ENCODE data around the gene RREB1.
A peak's percentile ranks its signal among the peaks of the same experiment; 100 is the strongest.

The RREB1 gene

GRCh38 chr6:7147051-7147671 lies 39.4 kb downstream of the RREB1 start:
- Histone ChIP-seq H3K27ac (peak overlapping the region; percentile 2 to 78 (median 69); a peak in 18 of 22 replicates), H3K9me3 (replicated peaks in 1 of 11) (no peaks in the 10 kb centered on the region), H3K36me3 (peaks cover 0 to 25% (median 0%) of the 10 kb centered on the region in 11 experiments; a peak in 9 of 22 replicates), H3K4me2 (peak overlapping the region; percentile 79 to 93 (median 90)), H4K20me1 (peaks cover 65 to 100% (median 97%) of the 10 kb centered on the region in 11 experiments; a peak in 21 of 22 replicates), H3K9ac (peak overlapping the region; percentile 7 to 72 (median 67); a peak in 20 of 22 replicates), H3K4me1 (peaks cover 76 to 100% (median 86%) of the 10 kb centered on the region in 10 experiments), H3K27me3 (no peaks in the 10 kb centered on the region), H3K4me3 (peak overlapping the region in 7 of 10 experiments; percentile 26 to 59 (median 38); a peak in 9 of 20 replicates)
- no peak for TF ChIP-seq Cebpa-rat (IDR thresholded peaks at IDR 0.05)

- peaks cover 76 to 100% (median 86%) of the 10 kb centered on the region in 10 experiments for H3K4me1 ChIP-seq
- peak overlapping the region in 4 of 11 experiments; percentile 25 to 78 (median 46); a peak in 4 of 22 replicates for H3K27ac ChIP-seq
Measured at GRCh38 chr6:7148100-7148822, 40.5 kb downstream of the RREB1 start.

GRCh38 chr6:7150381-7151064 lies 42.8 kb downstream of the RREB1 start:
- Histone ChIP-seq H3K9me3 (replicated peaks in 1 of 11) (no peaks in the 10 kb centered on the region), H3K4me2 (peak overlapping the region; percentile 47 to 73 (median 53)), H3K4me3 (no peak overlapping the region), H4K20me1 (peaks cover 71 to 100% (median 98%) of the 10 kb centered on the region in 11 experiments; a peak in 21 of 22 replicates), H3K9ac (no peak overlapping the region), H3K36me3 (peaks cover 0 to 22% (median 0%) of the 10 kb centered on the region in 11 experiments; a peak in 5 of 22 replicates), H3K27me3 (no peaks in the 10 kb centered on the region), H3K27ac (peak overlapping the region in 7 of 11 experiments; percentile 2 to 41 (median 15); a peak in 3 of 22 replicates), H3K4me1 (peaks cover 81 to 100% (median 88%) of the 10 kb centered on the region in 10 experiments)
- no peak for TF ChIP-seq Cebpa-rat (IDR thresholded peaks at IDR 0.05)

More at GRCh38 chr6:7148100-7148822, 40.5 kb downstream of the RREB1 start:
- Histone ChIP-seq H3K4me2 (peak overlapping the region in 10 of 11 experiments; percentile 34 to 92 (median 90); a peak in 19 of 22 replicates), H3K27me3 (no peaks in the 10 kb centered on the region), H4K20me1 (peaks cover 61 to 100% (median 97%) of the 10 kb centered on the region in 11 experiments; a peak in 21 of 22 replicates), H3K36me3 (peaks cover 0 to 14% (median 0%) of the 10 kb centered on the region in 11 experiments; a peak in 4 of 22 replicates), H3K9ac (no peak overlapping the region), H3K4me3 (no peak overlapping the region), H3K9me3 (replicated peaks in 1 of 11) (no peaks in the 10 kb centered on the region)
- TF ChIP-seq Cebpa-rat (IDR thresholded peaks at IDR 0.05) = no peak

GRCh38 chr6:7151381-7151780 lies 43.6 kb downstream of the RREB1 start:
- H3K4me3 ChIP-seq = no peak overlapping the region
- peak overlapping the region; percentile 47 to 73 (median 53) for H3K4me2 ChIP-seq
- peaks cover 81 to 100% (median 88%) of the 10 kb centered on the region in 10 experiments for H3K4me1 ChIP-seq
- H3K27me3 ChIP-seq = no peaks in the 10 kb centered on the region
- no peaks in the 10 kb centered on the region for H3K9me3 ChIP-seq (replicated peaks in 1 of 11)
- H3K27ac ChIP-seq = peak overlapping the region in 2 of 11 experiments; percentile 15 to 41; a peak in 2 of 22 replicates
- peak overlapping the region in 1 of 11 experiments; percentile 5; a peak in 2 of 22 replicates for H3K9ac ChIP-seq
- H4K20me1 ChIP-seq = peaks cover 71 to 100% (median 98%) of the 10 kb centered on the region in 11 experiments; a peak in 21 of 22 replicates
- H3K36me3 ChIP-seq = peaks cover 0 to 23% (median 0%) of the 10 kb centered on the region in 11 experiments; a peak in 5 of 22 replicates
- no peak for TF ChIP-seq Cebpa-rat (IDR thresholded peaks at IDR 0.05)

- Histone ChIP-seq H3K4me3 (no peak overlapping the region), H3K27ac (peak overlapping the region in 6 of 11 experiments; percentile 2 to 42 (median 12); a peak in 7 of 22 replicates), H3K36me3 (peaks cover 0 to 29% (median 0%) of the 10 kb centered on the region in 11 experiments; a peak in 6 of 22 replicates), H3K4me1 (peaks cover 81 to 100% (median 88%) of the 10 kb centered on the region in 10 experiments), H4K20me1 (peaks cover 71 to 100% (median 98%) of the 10 kb centered on the region in 11 experiments; a peak in 21 of 22 replicates), H3K9me3 (replicated peaks in 1 of 11) (no peaks in the 10 kb centered on the region), H3K4me2 (peak overlapping the region in 4 of 11 experiments; percentile 1 to 51 (median 28); a peak in 5 of 22 replicates), H3K27me3 (no peaks in the 10 kb centered on the region), H3K9ac (0 out of 22 replicates have a peak overlapping the region, but pooled peaks of 1 of the 11 experiments have one; percentile 5)
- no peak for TF ChIP-seq Cebpa-rat (IDR thresholded peaks at IDR 0.05)
Measured at GRCh38 chr6:7152462-7152861, 44.7 kb downstream of the RREB1 start.

GRCh38 chr6:7153789-7154188 lies 46.0 kb downstream of the RREB1 start:
- peaks cover 77 to 100% (median 98%) of the 10 kb centered on the region in 11 experiments for H4K20me1 ChIP-seq

GRCh38 chr6:7154341-7155139 lies 46.8 kb downstream of the RREB1 start:
- peak overlapping the region; percentile 19 to 66 (median 54); a peak in 20 of 22 replicates for H3K9ac ChIP-seq
- H3K4me1 ChIP-seq = peaks cover 65 to 99% (median 86%) of the 10 kb centered on the region in 10 experiments
- no peaks in the 10 kb centered on the region for H3K9me3 ChIP-seq (replicated peaks in 1 of 11)
- H3K27me3 ChIP-seq = no peaks in the 10 kb centered on the region
- peak overlapping the region; percentile 49 to 78 (median 69) for H3K27ac ChIP-seq
- peak overlapping the region in 3 of 10 experiments; percentile 4 to 43 (median 4); a peak in 4 of 20 replicates for H3K4me3 ChIP-seq
- H3K36me3 ChIP-seq = peaks cover 0 to 45% (median 3%) of the 10 kb centered on the region in 11 experiments; a peak in 7 of 22 replicates
- TF ChIP-seq Cebpa-rat (IDR thresholded peaks at IDR 0.05) = no peak
- H3K4me2 ChIP-seq = peak overlapping the region; percentile 65 to 92 (median 82)
- peaks cover 85 to 100% (median 100%) of the 10 kb centered on the region in 11 experiments for H4K20me1 ChIP-seq

More at GRCh38 chr6:7153789-7154188, 46.0 kb downstream of the RREB1 start:
- Histone ChIP-seq H3K36me3 (peaks cover 0 to 39% (median 0%) of the 10 kb centered on the region in 11 experiments; a peak in 5 of 22 replicates), H3K4me1 (peaks cover 68 to 99% (median 85%) of the 10 kb centered on the region in 10 experiments), H3K4me3 (no peak overlapping the region), H3K27me3 (no peaks in the 10 kb centered on the region), H3K27ac (peak overlapping the region in 10 of 11 experiments; percentile 49 to 78 (median 68); a peak in 17 of 22 replicates), H3K9ac (0 out of 22 replicates have a peak overlapping the region, but pooled peaks of 2 of the 11 experiments have one; percentile 2 to 62), H3K4me2 (peak overlapping the region; percentile 65 to 92 (median 82)), H3K9me3 (replicated peaks in 1 of 11) (no peaks in the 10 kb centered on the region)
- no peak for TF ChIP-seq Cebpa-rat (IDR thresholded peaks at IDR 0.05)

Measured in BLaER1 treated with 17β-estradiol and CSF1 and Interleukin-3, amounts not matched to agents 10 nM and 100 nM (cell line).